Chondrocyte (in vitro differentiated cells): Measurements from ENCODE around the gene PARVB. TPM values are rescaled to one million over a fixed set of nuclear protein-coding genes. Genes with fewer than 3 reads are reported as not detected.

ENCODE experiments used
- DNase-seq: peaks from one replicate; pipeline ENCODE4 v3.0.0; 2021; ENCODE audit warnings: mixed read lengths, low spot score
- H3K27ac Mint-ChIP-seq: one replicate; pipeline ENCODE4 v1.8.0; 2021; ENCODE audit warnings: mild to moderate bottlenecking, moderate library complexity, mixed read lengths; ENCODE audit not compliant: unreplicated experiment
- H3K27me3 Mint-ChIP-seq: 2 replicates; pipeline ENCODE4 v1.8.0; 2021; ENCODE audit warnings: low read depth, mixed read lengths
- H3K36me3 Mint-ChIP-seq: 2 replicates; pipeline ENCODE4 v1.8.0; 2021; ENCODE audit warnings: low read depth, mixed read lengths
- H3K4me1 Mint-ChIP-seq: 2 replicates; pipeline ENCODE4 v1.8.0; 2021; ENCODE audit warnings: low read depth, mild to moderate bottlenecking, mixed read lengths
- H3K4me3 Mint-ChIP-seq: one replicate; pipeline ENCODE4 v1.8.0; 2021; ENCODE audit warnings: mild to moderate bottlenecking, moderate library complexity, mixed read lengths; ENCODE audit not compliant: unreplicated experiment
- H3K9me3 Mint-ChIP-seq: 2 replicates; pipeline ENCODE4 v1.8.0; 2021; ENCODE audit warnings: low read depth, mixed read lengths
- CTCF ChIP-seq: fragments of 200-600 bp; sonication (generic); IDR thresholded peaks from 2 replicates; pipeline ENCODE4 v1.5.0; 2021; ENCODE audit warnings: antibody characterized with exemption, mild to moderate bottlenecking, moderate library complexity
- total RNA-seq: library from RNA; stranded (reverse); gene quantifications from 3 replicates; pipeline ENCODE4 v1.2.1, GENCODE V29; 2021

Gene PARVB
- total RNA-seq, 1 donor from 2014 or later, result 33.6 TPM

- Mint-ChIP-seq H3K27me3 (peaks cover 12% of the 10 kb centered on the region), H3K4me3 (no peak overlapping the region), H3K4me1 (peaks cover 26% of the 10 kb centered on the region), H3K9me3 (peaks cover 16% of the 10 kb centered on the region), H3K27ac (no peak overlapping the region), H3K36me3 (peaks cover 11% of the 10 kb centered on the region)
- TF ChIP-seq CTCF, result no peak
- DNase-seq, result no peak
Observed at GRCh38 chr22:44206696-44207095, 182.6 kb downstream of the PARVB start.

- Mint-ChIP-seq H3K9me3 (peaks cover 16% of the 10 kb centered on the region), H3K4me1 (peaks cover 26% of the 10 kb centered on the region), H3K36me3 (peaks cover 11% of the 10 kb centered on the region), H3K27me3 (peaks cover 12% of the 10 kb centered on the region), H3K27ac (no peak overlapping the region), H3K4me3 (no peak overlapping the region)
- TF ChIP-seq CTCF, result no peak
- DNase-seq, result no peak
Observed at GRCh38 chr22:44207173-44207980, 183.3 kb downstream of the PARVB start.

GRCh38 chr22:44207981-44208317, 183.8 kb downstream of the PARVB start:
- Mint-ChIP-seq H3K27me3 (peaks cover 12% of the 10 kb centered on the region), H3K27ac (no peak overlapping the region), H3K36me3 (peaks cover 11% of the 10 kb centered on the region), H3K9me3 (peaks cover 16% of the 10 kb centered on the region), H3K4me3 (no peak overlapping the region), H3K4me1 (peaks cover 24% of the 10 kb centered on the region)
- TF ChIP-seq CTCF, result no peak
- DNase-seq, result no peak

GRCh38 chr22:44209343-44209742, 185.2 kb downstream of the PARVB start:
- Mint-ChIP-seq H3K9me3 (peaks cover 16% of the 10 kb centered on the region), H3K27ac (no peak overlapping the region), H3K36me3 (peaks cover 11% of the 10 kb centered on the region), H3K4me3 (no peak overlapping the region), H3K4me1 (peaks cover 23% of the 10 kb centered on the region), H3K27me3 (peaks cover 12% of the 10 kb centered on the region)
- no peak for DNase-seq
- TF ChIP-seq CTCF, result no peak

GRCh38 chr22:44210722-44211121, 186.6 kb downstream of the PARVB start:
- DNase-seq, result no peak
- peak overlapping the region; percentile 65 for H3K27ac Mint-ChIP-seq
- TF ChIP-seq CTCF, result no peak
- peaks cover 10% of the 10 kb centered on the region for H3K27me3 Mint-ChIP-seq
- H3K36me3 Mint-ChIP-seq, result peaks cover 11% of the 10 kb centered on the region
- peaks cover 23% of the 10 kb centered on the region for H3K4me1 Mint-ChIP-seq
- peaks cover 16% of the 10 kb centered on the region for H3K9me3 Mint-ChIP-seq
- H3K4me3 Mint-ChIP-seq, result no peak overlapping the region
